NB4 (cell line): ENCODE measurements around the gene SLBP.
"Not testable (repeated sequence)": the region's sequence is repeated elsewhere in the genome, so short reads cannot be mapped to it uniquely, and the experiment has no call there.

Source experiments
- MYC ChIP-seq: IDR thresholded peaks from 2 replicates; pipeline ENCODE4 v1.6.1; 2011; ENCODE audit warnings: low read depth, low read length
- POLR2A ChIP-seq: IDR thresholded peaks from 2 replicates; pipeline ENCODE4 v1.6.1; 2011; ENCODE audit warnings: mild to moderate bottlenecking; ENCODE audit not compliant: insufficient read length; ENCODE audit errors: extremely low read depth
- TF ChIP-seq, protein P1 (sequence below): IDR thresholded peaks from one replicate; pipeline ENCODE4 v1.5.1; 2012; ENCODE audit warnings: low read depth, low read length
- TF ChIP-seq, protein P2 (sequence below): IDR thresholded peaks from 2 replicates; pipeline ENCODE4 v1.6.1; 2011; ENCODE audit warnings: low read depth, low read length

DNA sequence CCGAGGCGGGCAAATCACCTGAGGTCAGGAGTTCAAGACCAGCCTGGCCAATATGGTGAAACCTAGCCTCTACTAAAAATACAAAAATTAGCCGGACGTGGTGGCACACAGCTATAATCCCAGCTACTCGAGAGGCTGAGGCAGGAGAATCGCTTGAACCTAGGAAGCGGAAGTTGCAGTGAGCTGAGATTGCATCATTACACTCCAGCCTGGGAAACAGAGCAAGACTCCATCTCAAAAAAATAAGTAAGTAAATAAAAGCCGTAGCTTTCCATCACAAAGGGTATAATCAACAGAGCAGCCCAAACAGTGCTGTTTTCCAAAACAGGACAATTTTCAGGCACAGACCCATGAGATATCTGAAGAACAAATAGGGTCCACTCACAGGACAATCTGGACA, 10.4 kb downstream of the SLBP start:
- not testable (repeated sequence) for TF ChIP-seq POLR2A, MYC
- TF ChIP-seq, protein P1, sequence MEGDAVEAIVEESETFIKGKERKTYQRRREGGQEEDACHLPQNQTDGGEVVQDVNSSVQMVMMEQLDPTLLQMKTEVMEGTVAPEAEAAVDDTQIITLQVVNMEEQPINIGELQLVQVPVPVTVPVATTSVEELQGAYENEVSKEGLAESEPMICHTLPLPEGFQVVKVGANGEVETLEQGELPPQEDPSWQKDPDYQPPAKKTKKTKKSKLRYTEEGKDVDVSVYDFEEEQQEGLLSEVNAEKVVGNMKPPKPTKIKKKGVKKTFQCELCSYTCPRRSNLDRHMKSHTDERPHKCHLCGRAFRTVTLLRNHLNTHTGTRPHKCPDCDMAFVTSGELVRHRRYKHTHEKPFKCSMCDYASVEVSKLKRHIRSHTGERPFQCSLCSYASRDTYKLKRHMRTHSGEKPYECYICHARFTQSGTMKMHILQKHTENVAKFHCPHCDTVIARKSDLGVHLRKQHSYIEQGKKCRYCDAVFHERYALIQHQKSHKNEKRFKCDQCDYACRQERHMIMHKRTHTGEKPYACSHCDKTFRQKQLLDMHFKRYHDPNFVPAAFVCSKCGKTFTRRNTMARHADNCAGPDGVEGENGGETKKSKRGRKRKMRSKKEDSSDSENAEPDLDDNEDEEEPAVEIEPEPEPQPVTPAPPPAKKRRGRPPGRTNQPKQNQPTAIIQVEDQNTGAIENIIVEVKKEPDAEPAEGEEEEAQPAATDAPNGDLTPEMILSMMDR = not testable (repeated sequence)
- TF ChIP-seq, protein P2, sequence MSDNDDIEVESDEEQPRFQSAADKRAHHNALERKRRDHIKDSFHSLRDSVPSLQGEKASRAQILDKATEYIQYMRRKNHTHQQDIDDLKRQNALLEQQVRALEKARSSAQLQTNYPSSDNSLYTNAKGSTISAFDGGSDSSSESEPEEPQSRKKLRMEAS = not testable (repeated sequence)
